H1 (cell line): ENCODE results near the gene SMIM1. TPM values are rescaled to one million over a fixed set of nuclear protein-coding genes. Genes with fewer than 3 reads are reported as not detected.

Source experiments
- ATF3 ChIP-seq: IDR thresholded peaks from 2 replicates; pipeline ENCODE4 v1.6.1; 2011; ENCODE audit warnings: low read depth, mild to moderate bottlenecking, low read length; ENCODE audit not compliant: insufficient read depth
- CHD7 ChIP-seq: fragments of 300-600 bp; sonication (generic); IDR thresholded peaks from 2 replicates; pipeline ENCODE4 v1.7.1; 2012; ENCODE audit warnings: low read length, moderate library complexity, mild to moderate bottlenecking, inconsistent platforms; ENCODE audit not compliant: insufficient replicate concordance
- E2F6 ChIP-seq: IDR thresholded peaks from 2 replicates; pipeline ENCODE4 v1.6.1; 2012; ENCODE audit warnings: inconsistent platforms
- GTF2F1 ChIP-seq: IDR thresholded peaks from 2 replicates; pipeline ENCODE4 v1.6.1; 2012; ENCODE audit warnings: low read depth, low read length, improper control_type of control experiment, borderline replicate concordance
- HDAC6 ChIP-seq: IDR thresholded peaks from one replicate; pipeline ENCODE4 v1.7.1; 2012; ENCODE audit warnings: low read depth, mild to moderate bottlenecking, inconsistent platforms, low read length, moderate library complexity
- MAX ChIP-seq: IDR thresholded peaks from 2 replicates; pipeline ENCODE4 v1.6.1; 2012; ENCODE audit warnings: inconsistent platforms
- POU5F1 ChIP-seq: IDR thresholded peaks from 2 replicates; pipeline ENCODE4 v1.6.1; 2011; ENCODE audit warnings: low read depth, mild to moderate bottlenecking, low read length, moderate library complexity
- SAP30 ChIP-seq: fragments of 300-600 bp; sonication (generic); IDR thresholded peaks from 2 replicates; pipeline ENCODE4 v1.7.1; 2012; ENCODE audit warnings: low read length, moderate library complexity, mild to moderate bottlenecking, inconsistent platforms; ENCODE audit not compliant: insufficient read depth, insufficient replicate concordance
- SIN3A ChIP-seq, 2 experiments: IDR thresholded peaks in 1 of 2; conservative IDR thresholded peaks in 1 of 2; 2 replicates each; pipeline ENCODE4 v1.6.1; 2011 to 2012; ENCODE audit warnings: low read length in 2 of 2, improper control_type of control experiment in 1 of 2, low read depth in 1 of 2, mild to moderate bottlenecking in 1 of 2
- SP1 ChIP-seq: IDR thresholded peaks from 2 replicates; pipeline ENCODE4 v1.6.1; 2011; ENCODE audit warnings: low read depth, low read length
- polyA plus RNA-seq, 7 experiments: library from polyadenylated mRNA; depleted of rRNA in 3 of 7; stranded (reverse) in 5 of 7; unstranded in 2 of 7; fragments of >200 nt in 5 of 7; fragments of 200-250 nt in 2 of 7; gene quantifications; 1 replicate in 5 of 7; 2 replicates in 1 of 7; 4 replicates in 1 of 7; pipeline versions ENCODE4 v1.2.1 to v1.2.3, GENCODE V29; 2011 to 2013; ENCODE audit warnings: missing spikeins in 2 of 7, mixed read lengths in 2 of 7
- total RNA-seq: library from RNA; stranded (reverse); fragmentation: NEBNext Ultra II Directional; extraction: Animal tissue kit (Norgen Biotek cat#: 25700); gene quantifications from 2 replicates; pipeline ENCODE4 v1.2.1, GENCODE V29; 2021

SMIM1 gene
- total and polyA plus RNA-seq, 2 of the 8 experiments (the other 6 are each of a cell fraction or from before 2014, with no cell fraction given) = 7.7 to 9.7 TPM

- no peak for TF ChIP-seq CHD7
- TF ChIP-seq SP1 = no peak
- no peak for TF ChIP-seq SIN3A (conservative IDR thresholded peaks at IDR 0.05 in 1 of 2, IDR thresholded peaks at IDR 0.05 in 1 of 2; ENCODE audit: low read depth in 1 of 2, low read length in 2 of 2)
- TF ChIP-seq SAP30 = no peak
- TF ChIP-seq E2F6 = no peak
- TF ChIP-seq ATF3 = no peak
- TF ChIP-seq POU5F1 = no peak
- TF ChIP-seq MAX = no peak
- TF ChIP-seq HDAC6 = no peak
- no peak for TF ChIP-seq GTF2F1
Observed at GRCh38 chr1:3750741-3751140, 21.8 kb upstream of the SMIM1 start (continued).
